ENCODE measurements around the gene WIF1.

GRCh38 chr12:65125975-65126374 lies 4.9 kb upstream of the WIF1 start:
- TF ChIP-seq CTCF (conservative IDR thresholded peaks at IDR 0.05; ENCODE audit: low read depth, low read length) (no peak), RCOR1 (IDR thresholded peaks at IDR 0.05; ENCODE audit: insufficient replicate concordance, low read length) (no peak), MAFK (IDR thresholded peaks at IDR 0.05; ENCODE audit: low read depth, low read length) (no peak), CEBPB (IDR thresholded peaks at IDR 0.05; ENCODE audit: low read depth, low read length) (no peak), CHD1 (IDR thresholded peaks at IDR 0.05; ENCODE audit: low read depth, low read length) (no peak), POLR2A (IDR thresholded peaks at IDR 0.05; ENCODE audit: low read depth, low read length) (no peak), BHLHE40 (IDR thresholded peaks at IDR 0.05; ENCODE audit: low read depth, low read length) (no peak)

Data from IMR-90 (cell line).